SK-N-MC (cell line): ENCODE data around the gene CALD1.

ENCODE experiments used
- EZH2 ChIP-seq: fragments of 200-600 bp; sonication (generic); IDR thresholded peaks from one replicate; pipeline ENCODE4 v1.6.1; 2017; ENCODE audit warnings: antibody characterized with exemption
- FOXP2 ChIP-seq: optimal IDR thresholded peaks from 2 replicates; pipeline ENCODE3; 2011; ENCODE audit warnings: mild to moderate bottlenecking, moderate library complexity; ENCODE audit not compliant: insufficient read depth; ENCODE audit errors: extremely low read length, control extremely low read depth
- POLR2AphosphoS5 ChIP-seq: IDR thresholded peaks from 2 replicates; pipeline ENCODE4 v1.6.1; 2012; ENCODE audit warnings: mild to moderate bottlenecking, low read depth, low read length, borderline replicate concordance

DNA sequence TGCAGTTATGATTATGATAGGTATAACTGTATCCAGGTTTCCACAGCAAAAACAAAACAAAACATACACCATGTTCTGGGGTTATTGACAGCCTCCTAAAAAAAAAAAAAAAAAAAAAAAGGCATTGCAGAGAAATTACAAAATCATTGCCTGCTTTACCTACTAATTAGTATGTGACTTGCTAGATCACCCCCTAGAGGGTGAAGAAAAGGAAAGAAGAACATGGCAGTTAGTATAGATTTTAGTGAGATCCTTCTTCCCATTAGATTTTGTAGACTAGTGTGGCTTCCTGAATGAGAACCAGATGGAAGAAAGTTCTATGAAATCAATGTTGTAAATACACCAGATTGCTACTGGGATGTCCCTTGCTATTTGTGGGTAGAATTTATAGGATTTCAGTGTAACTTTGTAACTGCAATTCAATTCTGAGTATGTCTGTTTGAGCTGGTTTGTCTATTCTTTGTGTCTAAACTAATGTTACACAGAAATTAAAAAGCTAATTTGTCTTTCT lies 182.9 kb downstream of the CALD1 start:
- TF ChIP-seq EZH2 (no peak), POLR2AphosphoS5 (no peak), FOXP2 (no peak)
